Liver (tissue), 3 donors: ENCODE data around the gene ALG10B.

Experiments
- EGR1 ChIP-seq, 2 donors: IDR thresholded peaks; 2 replicates each; pipeline ENCODE4 v1.6.1; 2016 to 2018; ENCODE audit warnings: antibody characterized with exemption in 2 of 2, low read depth in 2 of 2
- HNF4A ChIP-seq, 2 donors: conservative IDR thresholded peaks; 2 replicates each; pipeline ENCODE4 v1.6.1; 2016; ENCODE audit warnings: antibody characterized with exemption in 2 of 2, mild to moderate bottlenecking in 2 of 2
- HNF4G ChIP-seq: IDR thresholded peaks from 2 replicates; pipeline ENCODE4 v1.6.1; 2016; ENCODE audit warnings: antibody characterized with exemption
- JUND ChIP-seq, 2 donors: IDR thresholded peaks; 2 replicates each; pipeline ENCODE4 v1.6.1; 2016; ENCODE audit warnings: antibody characterized with exemption in 2 of 2
- MAX ChIP-seq: IDR thresholded peaks from 2 replicates; pipeline ENCODE4 v1.6.1; 2016; ENCODE audit warnings: antibody characterized with exemption
- NR2F2 ChIP-seq: IDR thresholded peaks from 2 replicates; pipeline ENCODE4 v1.6.1; 2016; ENCODE audit warnings: antibody characterized with exemption
- RAD21 ChIP-seq, 2 donors: IDR thresholded peaks; 2 replicates each; pipeline ENCODE4 v1.6.1; 2016; ENCODE audit warnings: antibody characterized with exemption in 2 of 2, mild to moderate bottlenecking in 2 of 2
- RXRA ChIP-seq, 2 donors: IDR thresholded peaks; 2 replicates each; pipeline ENCODE4 v1.6.1; 2017 to 2018; ENCODE audit warnings: antibody characterized with exemption in 2 of 2, mild to moderate bottlenecking in 1 of 2
- SP1 ChIP-seq: IDR thresholded peaks from 2 replicates; pipeline ENCODE4 v1.6.1; 2018; ENCODE audit warnings: antibody characterized with exemption, mild to moderate bottlenecking
- TAF1 ChIP-seq: conservative IDR thresholded peaks from 2 replicates; pipeline ENCODE4 v1.6.1; 2016; ENCODE audit warnings: antibody characterized with exemption, mild to moderate bottlenecking
- YY1 ChIP-seq: IDR thresholded peaks from 2 replicates; pipeline ENCODE4 v1.6.1; 2016; ENCODE audit warnings: antibody characterized with exemption, mild to moderate bottlenecking
- TF ChIP-seq, protein P1 (sequence below): fragments of 150-350 bp; IDR thresholded peaks from 2 replicates; pipeline ENCODE4 v1.5.1; 2017; ENCODE audit warnings: improper control_type of control experiment, low read depth, low read length; ENCODE audit not compliant: missing input control
- TF ChIP-seq, protein P2 (sequence below): IDR thresholded peaks from 2 replicates; pipeline ENCODE4 v1.6.1; 2016; ENCODE audit warnings: antibody characterized with exemption, mild to moderate bottlenecking
- TF ChIP-seq, protein P3 (sequence below): IDR thresholded peaks from 2 replicates; pipeline ENCODE4 v1.6.1; 2016; ENCODE audit warnings: antibody characterized with exemption
- donor health status: healthy.
- donor health status: healthy.

DNA sequence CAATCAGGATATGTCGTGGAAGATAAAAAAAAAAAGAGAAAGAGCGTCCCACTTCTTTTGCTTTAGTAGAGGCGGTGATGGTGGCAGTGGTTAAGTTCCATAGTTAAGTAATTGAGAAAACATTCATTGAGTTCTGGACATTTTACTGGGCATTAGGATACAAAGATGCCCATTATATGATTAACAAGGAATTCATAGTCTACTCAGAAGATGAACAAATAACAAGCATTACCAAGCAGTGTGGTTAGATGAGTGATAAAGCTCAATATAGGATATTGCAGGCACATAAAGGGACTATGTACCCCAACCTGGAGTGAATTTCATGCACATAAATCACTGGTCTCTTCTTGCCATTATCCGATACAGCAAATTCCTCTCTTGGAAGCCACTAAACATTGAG, 53.7 kb downstream of the ALG10B start:
- TF ChIP-seq, protein P1, sequence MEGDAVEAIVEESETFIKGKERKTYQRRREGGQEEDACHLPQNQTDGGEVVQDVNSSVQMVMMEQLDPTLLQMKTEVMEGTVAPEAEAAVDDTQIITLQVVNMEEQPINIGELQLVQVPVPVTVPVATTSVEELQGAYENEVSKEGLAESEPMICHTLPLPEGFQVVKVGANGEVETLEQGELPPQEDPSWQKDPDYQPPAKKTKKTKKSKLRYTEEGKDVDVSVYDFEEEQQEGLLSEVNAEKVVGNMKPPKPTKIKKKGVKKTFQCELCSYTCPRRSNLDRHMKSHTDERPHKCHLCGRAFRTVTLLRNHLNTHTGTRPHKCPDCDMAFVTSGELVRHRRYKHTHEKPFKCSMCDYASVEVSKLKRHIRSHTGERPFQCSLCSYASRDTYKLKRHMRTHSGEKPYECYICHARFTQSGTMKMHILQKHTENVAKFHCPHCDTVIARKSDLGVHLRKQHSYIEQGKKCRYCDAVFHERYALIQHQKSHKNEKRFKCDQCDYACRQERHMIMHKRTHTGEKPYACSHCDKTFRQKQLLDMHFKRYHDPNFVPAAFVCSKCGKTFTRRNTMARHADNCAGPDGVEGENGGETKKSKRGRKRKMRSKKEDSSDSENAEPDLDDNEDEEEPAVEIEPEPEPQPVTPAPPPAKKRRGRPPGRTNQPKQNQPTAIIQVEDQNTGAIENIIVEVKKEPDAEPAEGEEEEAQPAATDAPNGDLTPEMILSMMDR: no peak
- TF ChIP-seq JUND (IDR thresholded peaks at IDR 0.05) (no peak), RAD21 (IDR thresholded peaks at IDR 0.05) (no peak), MAX (no peak), HNF4A (conservative IDR thresholded peaks at IDR 0.05) (no peak), TAF1 (no peak), YY1 (no peak), EGR1 (IDR thresholded peaks at IDR 0.05; ENCODE audit: low read depth in 2 of 2) (no peak), NR2F2 (no peak), SP1 (no peak), HNF4G (no peak), RXRA (IDR thresholded peaks at IDR 0.05) (no peak)
- TF ChIP-seq, protein P2, sequence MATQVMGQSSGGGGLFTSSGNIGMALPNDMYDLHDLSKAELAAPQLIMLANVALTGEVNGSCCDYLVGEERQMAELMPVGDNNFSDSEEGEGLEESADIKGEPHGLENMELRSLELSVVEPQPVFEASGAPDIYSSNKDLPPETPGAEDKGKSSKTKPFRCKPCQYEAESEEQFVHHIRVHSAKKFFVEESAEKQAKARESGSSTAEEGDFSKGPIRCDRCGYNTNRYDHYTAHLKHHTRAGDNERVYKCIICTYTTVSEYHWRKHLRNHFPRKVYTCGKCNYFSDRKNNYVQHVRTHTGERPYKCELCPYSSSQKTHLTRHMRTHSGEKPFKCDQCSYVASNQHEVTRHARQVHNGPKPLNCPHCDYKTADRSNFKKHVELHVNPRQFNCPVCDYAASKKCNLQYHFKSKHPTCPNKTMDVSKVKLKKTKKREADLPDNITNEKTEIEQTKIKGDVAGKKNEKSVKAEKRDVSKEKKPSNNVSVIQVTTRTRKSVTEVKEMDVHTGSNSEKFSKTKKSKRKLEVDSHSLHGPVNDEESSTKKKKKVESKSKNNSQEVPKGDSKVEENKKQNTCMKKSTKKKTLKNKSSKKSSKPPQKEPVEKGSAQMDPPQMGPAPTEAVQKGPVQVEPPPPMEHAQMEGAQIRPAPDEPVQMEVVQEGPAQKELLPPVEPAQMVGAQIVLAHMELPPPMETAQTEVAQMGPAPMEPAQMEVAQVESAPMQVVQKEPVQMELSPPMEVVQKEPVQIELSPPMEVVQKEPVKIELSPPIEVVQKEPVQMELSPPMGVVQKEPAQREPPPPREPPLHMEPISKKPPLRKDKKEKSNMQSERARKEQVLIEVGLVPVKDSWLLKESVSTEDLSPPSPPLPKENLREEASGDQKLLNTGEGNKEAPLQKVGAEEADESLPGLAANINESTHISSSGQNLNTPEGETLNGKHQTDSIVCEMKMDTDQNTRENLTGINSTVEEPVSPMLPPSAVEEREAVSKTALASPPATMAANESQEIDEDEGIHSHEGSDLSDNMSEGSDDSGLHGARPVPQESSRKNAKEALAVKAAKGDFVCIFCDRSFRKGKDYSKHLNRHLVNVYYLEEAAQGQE: no peak
- TF ChIP-seq, protein P3, sequence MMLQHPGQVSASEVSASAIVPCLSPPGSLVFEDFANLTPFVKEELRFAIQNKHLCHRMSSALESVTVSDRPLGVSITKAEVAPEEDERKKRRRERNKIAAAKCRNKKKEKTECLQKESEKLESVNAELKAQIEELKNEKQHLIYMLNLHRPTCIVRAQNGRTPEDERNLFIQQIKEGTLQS: no peak
